OCI-LY1 (cell line): ENCODE results near the gene PDZRN3.

ENCODE experiments used
- H2AFZ ChIP-seq: fragments of 200-600 bp; sonication (generic), shearing (Covaris generic); 2 replicates; pipeline ENCODE4 v1.6.0; 2014; ENCODE audit warnings: antibody characterized with exemption, mild to moderate bottlenecking, low read length
- H3F3A ChIP-seq: fragments of 200-600 bp; sonication (generic), shearing (Covaris generic); 2 replicates; pipeline ENCODE4 v1.6.0; 2014; ENCODE audit warnings: mild to moderate bottlenecking, antibody characterized with exemption, low read length, moderate library complexity; ENCODE audit not compliant: insufficient read depth
- H3K27ac ChIP-seq: fragments of 200-600 bp; sonication (generic); 2 replicates; pipeline ENCODE4 v1.5.1; 2014; ENCODE audit warnings: low read length, mixed run types, mild to moderate bottlenecking, low read depth; ENCODE audit not compliant: poor library complexity, severe bottlenecking
- H3K27me3 ChIP-seq: fragments of 200-600 bp; sonication (generic); 2 replicates; pipeline ENCODE4 v1.6.0; 2014; ENCODE audit warnings: antibody characterized with exemption, mild to moderate bottlenecking, low read length, moderate library complexity; ENCODE audit not compliant: insufficient read depth
- H3K36me3 ChIP-seq: fragments of 200-600 bp; sonication (generic); 2 replicates; pipeline ENCODE4 v1.6.1; 2014; ENCODE audit warnings: mild to moderate bottlenecking, antibody characterized with exemption, low read length, moderate library complexity, mixed read lengths; ENCODE audit not compliant: insufficient read depth
- H3K4me1 ChIP-seq: fragments of 200-600 bp; sonication (generic); 2 replicates; pipeline ENCODE4 v1.5.1; 2014; ENCODE audit warnings: mild to moderate bottlenecking, low read length, moderate library complexity; ENCODE audit not compliant: insufficient read depth, severe bottlenecking
- H3K4me2 ChIP-seq: fragments of 200-600 bp; sonication (generic), shearing (Covaris generic); 2 replicates; pipeline ENCODE4 v1.6.1; 2014; ENCODE audit warnings: low read length
- H3K4me3 ChIP-seq: fragments of 200-600 bp; sonication (generic); 2 replicates; pipeline ENCODE4 v1.5.1; 2014; ENCODE audit warnings: low read length, low read depth, mild to moderate bottlenecking, mixed read lengths; ENCODE audit not compliant: poor library complexity, severe bottlenecking
- H3K79me2 ChIP-seq: fragments of 200-600 bp; shearing (Covaris generic); 2 replicates; pipeline ENCODE4 v1.6.1; 2016; ENCODE audit warnings: mixed run types, low read length, mixed read lengths; ENCODE audit not compliant: insufficient read depth
- H3K9ac ChIP-seq: fragments of 200-600 bp; sonication (generic), shearing (Covaris generic); 2 replicates; pipeline ENCODE4 v1.6.1; 2014; ENCODE audit warnings: mild to moderate bottlenecking, low read length, mixed read lengths
- H3K9me2 ChIP-seq: fragments of 200-600 bp; sonication (generic), shearing (Covaris generic); 2 replicates; pipeline ENCODE4 v1.6.1; 2014; ENCODE audit warnings: low read depth, mild to moderate bottlenecking, low read length, mixed read lengths
- H3K9me3 ChIP-seq: fragments of 200-600 bp; shearing (Covaris generic); 2 replicates; pipeline ENCODE4 v1.6.1; 2014; ENCODE audit warnings: low read length, mixed read lengths
- H4K20me1 ChIP-seq: fragments of 200-600 bp; sonication (generic), shearing (Covaris generic); 2 replicates; pipeline ENCODE4 v1.6.0; 2016; ENCODE audit warnings: mild to moderate bottlenecking, low read length; ENCODE audit not compliant: insufficient read depth
- EZH2 ChIP-seq: fragments of 200-600 bp; sonication (generic), shearing (Covaris generic); IDR thresholded peaks from 2 replicates; pipeline ENCODE4 v1.8.0; 2017; ENCODE audit warnings: borderline replicate concordance, mixed run types, mild to moderate bottlenecking, antibody characterized with exemption, low read length, moderate library complexity, mixed read lengths
- TF ChIP-seq, protein P1 (sequence below): fragments of 200-600 bp; sonication (generic), shearing (Covaris generic); IDR thresholded peaks from 2 replicates; pipeline ENCODE4 v1.5.1; 2017; ENCODE audit warnings: mild to moderate bottlenecking, antibody characterized with exemption, low read length, moderate library complexity, mixed read lengths

The PDZRN3 gene

DNA sequence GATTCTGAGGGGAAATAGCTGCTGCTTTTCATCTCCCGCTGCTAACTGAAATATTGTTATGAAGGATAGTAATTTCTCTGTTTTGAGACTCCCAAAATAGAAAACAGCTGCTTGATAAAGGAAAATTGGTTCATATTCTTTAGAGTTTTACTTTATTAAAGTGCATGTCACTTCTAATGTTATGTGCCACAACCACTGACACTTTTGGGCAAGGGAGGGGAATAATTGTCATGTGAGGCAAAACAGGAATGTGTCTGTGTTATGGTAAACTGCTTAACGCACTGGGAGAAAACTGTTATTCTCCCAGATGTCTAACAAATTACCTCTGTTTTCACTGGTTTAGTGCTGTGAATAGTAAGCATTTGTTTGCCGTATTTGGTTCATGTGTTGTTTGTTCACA, 201.6 kb downstream of the PDZRN3 start:
- no peak overlapping the region for H2AFZ ChIP-seq
- TF ChIP-seq EZH2: no peak
- TF ChIP-seq, protein P1, sequence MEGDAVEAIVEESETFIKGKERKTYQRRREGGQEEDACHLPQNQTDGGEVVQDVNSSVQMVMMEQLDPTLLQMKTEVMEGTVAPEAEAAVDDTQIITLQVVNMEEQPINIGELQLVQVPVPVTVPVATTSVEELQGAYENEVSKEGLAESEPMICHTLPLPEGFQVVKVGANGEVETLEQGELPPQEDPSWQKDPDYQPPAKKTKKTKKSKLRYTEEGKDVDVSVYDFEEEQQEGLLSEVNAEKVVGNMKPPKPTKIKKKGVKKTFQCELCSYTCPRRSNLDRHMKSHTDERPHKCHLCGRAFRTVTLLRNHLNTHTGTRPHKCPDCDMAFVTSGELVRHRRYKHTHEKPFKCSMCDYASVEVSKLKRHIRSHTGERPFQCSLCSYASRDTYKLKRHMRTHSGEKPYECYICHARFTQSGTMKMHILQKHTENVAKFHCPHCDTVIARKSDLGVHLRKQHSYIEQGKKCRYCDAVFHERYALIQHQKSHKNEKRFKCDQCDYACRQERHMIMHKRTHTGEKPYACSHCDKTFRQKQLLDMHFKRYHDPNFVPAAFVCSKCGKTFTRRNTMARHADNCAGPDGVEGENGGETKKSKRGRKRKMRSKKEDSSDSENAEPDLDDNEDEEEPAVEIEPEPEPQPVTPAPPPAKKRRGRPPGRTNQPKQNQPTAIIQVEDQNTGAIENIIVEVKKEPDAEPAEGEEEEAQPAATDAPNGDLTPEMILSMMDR: no peak
- no peak overlapping the region for H3K4me2 ChIP-seq
- no peaks in the 10 kb centered on the region for H4K20me1 ChIP-seq
- H3K36me3 ChIP-seq: no peaks in the 10 kb centered on the region; the same call in 1 of the 2 replicates
- H3K27me3 ChIP-seq: no peaks in the 10 kb centered on the region; the same call in 1 of the 2 replicates
- H3K4me3 ChIP-seq: no peak overlapping the region
- no peaks in the 10 kb centered on the region for H3K9me2 ChIP-seq
- no peak overlapping the region for H3K27ac ChIP-seq
- H3F3A ChIP-seq: no peaks in the 10 kb centered on the region
- H3K9ac ChIP-seq: no peak overlapping the region
- H3K4me1 ChIP-seq: no peaks in the 10 kb centered on the region
- H3K79me2 ChIP-seq: no peaks in the 10 kb centered on the region
- H3K9me3 ChIP-seq: no peaks in the 10 kb centered on the region

DNA sequence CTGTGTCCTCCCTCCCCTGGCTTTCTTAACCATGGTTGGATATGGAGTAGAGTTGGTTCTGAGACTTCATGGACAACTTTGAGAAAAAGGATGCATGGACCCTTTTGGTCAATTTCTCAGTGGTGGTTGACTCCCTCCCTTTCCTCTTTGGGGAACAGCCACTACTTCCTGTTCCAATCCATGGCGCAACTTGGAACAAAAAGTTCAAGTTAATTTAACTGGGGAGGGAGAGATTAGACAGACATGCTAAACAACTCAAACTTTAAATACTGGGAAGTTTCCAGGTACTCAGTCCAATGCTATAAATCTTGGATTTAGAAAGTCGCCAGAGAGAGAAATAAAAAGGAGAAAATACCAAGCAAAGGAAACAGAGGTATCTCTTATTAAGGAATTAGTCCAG, 202.2 kb downstream of the PDZRN3 start:
- H3K27ac ChIP-seq: no peak overlapping the region
- H4K20me1 ChIP-seq: no peaks in the 10 kb centered on the region
- no peaks in the 10 kb centered on the region for H3K9me3 ChIP-seq
- no peaks in the 10 kb centered on the region for H3F3A ChIP-seq
- no peak overlapping the region for H3K4me2 ChIP-seq
- no peaks in the 10 kb centered on the region; the same call in 1 of the 2 replicates for H3K27me3 ChIP-seq
- H2AFZ ChIP-seq: no peak overlapping the region
- TF ChIP-seq, protein P1: no peak
- no peak for TF ChIP-seq EZH2
- no peaks in the 10 kb centered on the region for H3K4me1 ChIP-seq
- no peak overlapping the region for H3K4me3 ChIP-seq
- no peaks in the 10 kb centered on the region; the same call in 1 of the 2 replicates for H3K36me3 ChIP-seq
- no peak overlapping the region for H3K9ac ChIP-seq
- no peaks in the 10 kb centered on the region for H3K79me2 ChIP-seq
- no peaks in the 10 kb centered on the region for H3K9me2 ChIP-seq

DNA sequence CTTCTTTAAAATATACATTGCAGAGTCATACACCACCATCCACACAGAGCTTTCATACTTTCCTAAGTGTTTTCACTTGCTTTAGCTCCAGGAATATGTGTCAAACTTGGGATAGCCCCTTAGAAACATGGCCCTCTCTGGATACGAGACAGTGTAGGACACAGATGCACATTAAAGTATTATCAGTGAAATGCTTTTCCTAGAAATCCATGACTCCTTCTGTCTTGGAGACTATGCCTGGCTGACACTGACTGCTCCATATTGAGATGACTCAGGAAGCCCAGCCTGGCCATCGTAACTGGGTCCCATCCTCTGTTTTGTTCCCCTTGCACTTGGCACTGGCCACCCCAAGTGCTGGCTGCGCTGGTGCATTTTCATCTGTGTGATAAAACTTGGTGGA, 204.8 kb downstream of the PDZRN3 start:
- Histone ChIP-seq H3K4me3 (no peak overlapping the region), H3K9me2 (no peaks in the 10 kb centered on the region), H3K9ac (no peak overlapping the region), H3K27me3 (no peaks in the 10 kb centered on the region; the same call in 1 of the 2 replicates), H3K36me3 (no peaks in the 10 kb centered on the region; the same call in 1 of the 2 replicates), H3K4me2 (no peak overlapping the region), H3K4me1 (no peaks in the 10 kb centered on the region), H3K9me3 (no peaks in the 10 kb centered on the region), H4K20me1 (no peaks in the 10 kb centered on the region), H3F3A (no peaks in the 10 kb centered on the region), H3K79me2 (no peaks in the 10 kb centered on the region), H2AFZ (no peak overlapping the region), H3K27ac (no peak overlapping the region)
- no peak for TF ChIP-seq EZH2
- TF ChIP-seq, protein P1: no peak
